GM12872 (cell line): ENCODE results near the gene SF3A1.

Experiments
- CTCF ChIP-seq: IDR thresholded peaks from 3 replicates; pipeline ENCODE4 v1.5.1; 2011; ENCODE audit warnings: low read depth, mild to moderate bottlenecking, low read length, moderate library complexity; ENCODE audit not compliant: insufficient read depth

SF3A1 gene

GRCh38 chr22:30301995-30302809 is 54.5 kb downstream of the SF3A1 start:
- TF ChIP-seq CTCF: no peak

DNA sequence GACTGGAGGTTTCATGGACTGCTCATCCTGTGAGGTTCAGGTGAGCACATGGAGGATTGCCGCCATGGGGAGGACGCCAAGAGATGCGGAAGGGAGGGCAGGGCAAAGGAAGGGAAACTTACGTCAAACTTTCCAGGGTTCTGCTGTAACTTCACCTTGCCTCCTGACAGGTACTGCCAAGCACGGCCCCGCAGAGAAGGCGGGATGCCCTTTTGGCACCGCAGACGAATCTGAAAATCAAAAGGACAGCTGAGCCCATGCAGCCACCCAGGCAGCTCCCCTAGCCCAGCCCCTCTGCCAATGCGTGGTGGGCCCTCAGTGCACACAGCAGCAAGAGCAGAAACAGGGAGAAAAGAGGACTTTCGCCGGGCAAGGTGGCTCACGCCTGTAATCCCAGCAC is 57.4 kb downstream of the SF3A1 start:
- TF ChIP-seq CTCF: no peak

DNA sequence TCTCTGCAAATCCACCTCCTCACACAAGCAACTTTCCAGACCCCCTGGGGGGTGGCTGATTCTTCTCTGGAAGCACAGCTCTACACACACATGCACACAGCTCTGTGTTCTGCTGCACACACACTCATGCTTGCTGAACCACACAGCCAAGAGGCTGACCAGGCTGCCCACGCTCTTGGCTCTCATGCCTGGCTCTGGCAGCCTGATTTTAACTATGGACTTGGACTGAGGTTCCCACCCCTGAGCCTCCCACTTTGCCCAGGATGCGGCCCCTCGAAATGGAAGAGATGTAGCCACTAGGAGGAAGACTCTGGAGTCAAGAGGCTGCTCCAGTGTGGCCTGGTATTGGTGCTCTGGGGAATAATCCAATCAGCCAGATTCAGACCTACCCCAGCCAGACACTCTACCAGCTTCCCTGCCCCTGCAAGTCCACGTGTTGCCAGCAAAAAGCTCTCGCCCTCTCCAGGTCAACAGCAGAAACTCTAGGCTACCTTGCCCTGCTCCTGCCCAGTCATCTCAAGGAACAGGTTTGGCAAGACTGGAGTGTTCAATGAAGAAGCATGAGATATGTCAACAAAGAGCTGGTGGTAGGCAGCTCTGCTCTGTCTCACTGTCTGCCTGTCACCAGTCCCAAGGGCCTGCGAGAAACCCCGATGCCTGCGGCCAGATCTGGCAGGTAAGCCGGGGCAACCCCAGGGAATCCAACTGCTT is 58.5 kb downstream of the SF3A1 start:
- TF ChIP-seq CTCF: no peak

- no peak for TF ChIP-seq CTCF
These were observed 59.3 kb downstream of the SF3A1 start for GRCh38 chr22:30297276-30297990.

DNA sequence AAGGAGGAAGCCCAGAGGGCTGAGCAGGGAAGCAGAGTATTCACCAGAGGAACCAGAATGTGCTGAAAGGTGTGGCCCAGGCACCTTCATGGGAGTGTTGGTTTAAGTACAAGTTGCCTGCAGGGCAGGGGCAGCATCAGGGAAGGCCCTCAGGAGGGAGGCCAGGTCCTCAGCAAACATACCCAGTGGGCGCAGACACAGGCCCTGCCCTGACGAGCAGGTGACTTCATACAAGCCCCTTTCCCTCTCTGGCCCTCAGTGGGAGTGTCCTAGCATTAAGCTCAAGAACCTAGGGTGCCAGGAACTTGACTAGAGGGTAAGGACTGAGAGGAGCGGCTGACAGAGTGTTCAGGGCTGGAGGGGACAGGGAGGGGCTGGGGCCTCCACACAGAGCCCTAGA is 59.9 kb downstream of the SF3A1 start:
- TF ChIP-seq CTCF: no peak

GRCh38 chr22:30296324-30296723 is 60.4 kb downstream of the SF3A1 start:
- TF ChIP-seq CTCF: no peak

- TF ChIP-seq CTCF: no peak
These were observed 61.1 kb downstream of the SF3A1 start for GRCh38 chr22:30295576-30295975.
